Uterus (tissue), 2 donors: ENCODE data around the gene SUPT3H.

Source experiments
- CTCF ChIP-seq, 4 experiments: fragments of 200-600 bp in 2 of 4; fragments of 450-650 bp in 2 of 4; sonication (generic) in 2 of 4; IDR thresholded peaks; one replicate each; pipeline ENCODE4 v1.5.1; 2016 to 2019; ENCODE audit warnings: antibody characterized with exemption in 4 of 4, mild to moderate bottlenecking in 2 of 4, moderate library complexity in 1 of 4
- POLR2A ChIP-seq, 2 donors: fragments of 450-650 bp; IDR thresholded peaks; one replicate each; pipeline ENCODE4 v1.6.1; 2016; ENCODE audit warnings: antibody characterized with exemption in 2 of 2, mild to moderate bottlenecking in 1 of 2, moderate library complexity in 1 of 2

- TF ChIP-seq CTCF (IDR thresholded peaks at IDR 0.05) (no peak), POLR2A (IDR thresholded peaks at IDR 0.05) (no peak)
Measured at GRCh38 chr6:45375449-45375848, 2.3 kb downstream of the SUPT3H start.
